ENCODE data around the gene SMAD3.

SMAD3 gene

GRCh38 chr15:67185621-67186225, 120.3 kb downstream of the SMAD3 start:
- DNase-seq = peak; percentile 49

GRCh38 chr15:67186226-67186649, 120.8 kb downstream of the SMAD3 start:
- DNase-seq = peak; percentile 40

- DNase-seq = peak; percentile 31
Observed at GRCh38 chr15:67186688-67187087, 121.3 kb downstream of the SMAD3 start.

GRCh38 chr15:67187351-67187854, 122.0 kb downstream of the SMAD3 start:
- peak; percentile 43 for DNase-seq

GRCh38 chr15:67188551-67189218, 123.3 kb downstream of the SMAD3 start:
- DNase-seq = peak; percentile 93

GRCh38 chr15:67189326-67190051, 124.1 kb downstream of the SMAD3 start:
- peak; percentile 94 for DNase-seq

GRCh38 chr15:67190326-67190725, 124.9 kb downstream of the SMAD3 start:
- peak; percentile 18 for DNase-seq

GRCh38 chr15:67190813-67191212, 125.4 kb downstream of the SMAD3 start:
- peak; percentile 18 for DNase-seq

GRCh38 chr15:67192185-67192820, 126.9 kb downstream of the SMAD3 start:
- no peak for DNase-seq

GRCh38 chr15:67193223-67193990, 128.0 kb downstream of the SMAD3 start:
- DNase-seq = peak; percentile 69

- DNase-seq = no peak
Observed at GRCh38 chr15:67194171-67195114, 129.0 kb downstream of the SMAD3 start.

- DNase-seq = no peak
Observed at GRCh38 chr15:67195305-67195704, 129.9 kb downstream of the SMAD3 start.

GRCh38 chr15:67196222-67196621, 130.8 kb downstream of the SMAD3 start:
- DNase-seq = no peak

GRCh38 chr15:67196672-67197363, 131.4 kb downstream of the SMAD3 start:
- peak; percentile 46 for DNase-seq

GRCh38 chr15:67197364-67197695, 131.9 kb downstream of the SMAD3 start:
- no peak for DNase-seq

GRCh38 chr15:67198157-67198754, 132.9 kb downstream of the SMAD3 start:
- DNase-seq = no peak

GRCh38 chr15:67199391-67199790, 134.0 kb downstream of the SMAD3 start:
- no peak for DNase-seq

GRCh38 chr15:67199881-67200763, 134.7 kb downstream of the SMAD3 start:
- no peak for DNase-seq

GRCh38 chr15:67201136-67201535, 135.7 kb downstream of the SMAD3 start:
- DNase-seq = no peak

Data from femur (tissue), 1 donor.